Ovary (tissue), 3 donors: ENCODE measurements around the gene SLC3A2.

ENCODE experiments used
- CTCF ChIP-seq, 3 donors: fragments of 450-650 bp in 2 of 3; fragments of 200-600 bp in 1 of 3; IDR thresholded peaks; one replicate each; pipeline versions ENCODE4 v1.5.1 to v1.8.0; 2016 to 2022; ENCODE audit warnings: antibody characterized with exemption in 3 of 3, mild to moderate bottlenecking in 1 of 3
- POLR2A ChIP-seq: fragments of 450-650 bp; IDR thresholded peaks from one replicate; pipeline ENCODE4 v1.6.1; 2017; ENCODE audit warnings: antibody characterized with exemption, mild to moderate bottlenecking, moderate library complexity
- donor health status: DM: no; HTN: no; CAD: no.

- TF ChIP-seq POLR2A (no peak), CTCF (IDR thresholded peaks at IDR 0.05) (no peak)
These were observed 30.7 kb downstream of the SLC3A2 start for GRCh38 chr11:62911137-62912130.
